Measurements from ENCODE around the gene TMPRSS11F.

GRCh38 chr4:68167166-68167565 is 37.5 kb upstream of the TMPRSS11F start:
- no peak for TF ChIP-seq EZH2 (IDR thresholded peaks at IDR 0.05; ENCODE audit: low read depth)
- TF ChIP-seq CTCF (conservative IDR thresholded peaks at IDR 0.05): no peak
